Stimulated activated memory B cell treated with anti-CD40 and anti-IgM and Interleukin-4, amounts not matched to agents 10 μg/mL and 1 μg/mL and 100 μg/mL, for 72 hours (primary cell): ENCODE results near the gene FAM107A.

Experiments used
- ATAC-seq: fragments of 150-1000 bp; cut with Tn5 transposase; 2 replicates; pipeline ENCODE4 v1.10.0; 2021
- H3K27ac Mint-ChIP-seq: one replicate; pipeline ENCODE4 v1.8.0; 2022; ENCODE audit warnings: mild to moderate bottlenecking, mixed read lengths
- H3K27me3 Mint-ChIP-seq: one replicate; pipeline ENCODE4 v1.8.0; 2022; ENCODE audit warnings: mixed read lengths
- H3K36me3 Mint-ChIP-seq: one replicate; pipeline ENCODE4 v1.8.0; 2022; ENCODE audit warnings: mixed read lengths
- H3K4me1 Mint-ChIP-seq: one replicate; pipeline ENCODE4 v1.8.0; 2022; ENCODE audit warnings: mixed read lengths
- H3K4me3 Mint-ChIP-seq: one replicate; pipeline ENCODE4 v1.8.0; 2022; ENCODE audit warnings: mild to moderate bottlenecking, moderate library complexity, mixed read lengths
- H3K9me3 Mint-ChIP-seq: one replicate; pipeline ENCODE4 v1.8.0; 2022; ENCODE audit warnings: mixed read lengths

The FAM107A gene

GRCh38 chr3:58606693-58607092 lies 29.5 kb upstream of the FAM107A start:
- Mint-ChIP-seq H3K27me3 (peaks cover 68% of the 10 kb centered on the region), H3K27ac (no peak overlapping the region), H3K36me3 (no peaks in the 10 kb centered on the region), H3K9me3 (peaks cover 3% of the 10 kb centered on the region), H3K4me1 (no peaks in the 10 kb centered on the region), H3K4me3 (no peak overlapping the region)
- ATAC-seq: no peak

- Mint-ChIP-seq H3K27me3 (peaks cover 57% of the 10 kb centered on the region), H3K4me3 (no peak overlapping the region), H3K27ac (no peak overlapping the region), H3K9me3 (peaks cover 3% of the 10 kb centered on the region), H3K36me3 (no peaks in the 10 kb centered on the region), H3K4me1 (no peaks in the 10 kb centered on the region)
- ATAC-seq: no peak
Observed at GRCh38 chr3:58604031-58604430, 26.8 kb upstream of the FAM107A start.

- no peak for ATAC-seq
- Mint-ChIP-seq H3K36me3 (no peaks in the 10 kb centered on the region), H3K27ac (no peak overlapping the region), H3K4me1 (no peaks in the 10 kb centered on the region), H3K9me3 (peaks cover 3% of the 10 kb centered on the region), H3K4me3 (no peak overlapping the region), H3K27me3 (peaks cover 53% of the 10 kb centered on the region)
Observed at GRCh38 chr3:58603606-58604005, 26.4 kb upstream of the FAM107A start.

DNA sequence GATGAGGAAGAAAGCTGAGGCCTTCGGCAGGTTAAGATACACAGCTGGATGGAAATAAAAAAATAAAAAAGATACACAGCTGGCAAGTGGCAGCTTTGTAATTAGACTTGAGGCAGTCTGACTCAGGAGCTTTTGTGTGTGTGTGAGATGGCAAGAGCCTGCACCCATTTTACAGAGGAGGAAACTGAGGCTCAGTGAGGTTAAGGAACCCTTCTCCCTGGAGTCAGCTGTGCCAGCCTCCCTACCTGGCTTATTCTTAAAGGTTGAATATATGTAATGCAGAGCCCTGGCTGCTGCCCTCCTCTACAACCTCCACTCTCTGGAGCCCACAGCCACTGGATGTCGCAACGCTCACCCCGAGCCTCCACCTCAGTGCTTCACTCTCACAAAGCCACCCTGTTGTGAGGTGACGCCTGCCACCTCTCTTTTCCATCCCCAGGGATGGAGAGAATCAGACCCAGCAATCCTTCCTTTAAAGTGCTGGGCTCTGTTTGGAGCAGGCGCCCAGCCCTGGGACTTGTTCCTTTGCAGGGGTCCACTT lies 20.6 kb upstream of the FAM107A start:
- no peak overlapping the region for H3K4me3 Mint-ChIP-seq

GRCh38 chr3:58596834-58597518 lies 19.8 kb upstream of the FAM107A start:
- Mint-ChIP-seq H3K4me3 (no peak overlapping the region), H3K27me3 (peaks cover 8% of the 10 kb centered on the region), H3K27ac (no peak overlapping the region), H3K36me3 (no peaks in the 10 kb centered on the region), H3K4me1 (no peaks in the 10 kb centered on the region), H3K9me3 (no peaks in the 10 kb centered on the region)
- no peak for ATAC-seq

More for the DNA sequence above, 20.6 kb upstream of the FAM107A start:
- no peaks in the 10 kb centered on the region for H3K4me1 Mint-ChIP-seq
- no peaks in the 10 kb centered on the region for H3K9me3 Mint-ChIP-seq
- no peak for ATAC-seq
- H3K27ac Mint-ChIP-seq: no peak overlapping the region
- peaks cover 12% of the 10 kb centered on the region for H3K27me3 Mint-ChIP-seq
- no peaks in the 10 kb centered on the region for H3K36me3 Mint-ChIP-seq

DNA sequence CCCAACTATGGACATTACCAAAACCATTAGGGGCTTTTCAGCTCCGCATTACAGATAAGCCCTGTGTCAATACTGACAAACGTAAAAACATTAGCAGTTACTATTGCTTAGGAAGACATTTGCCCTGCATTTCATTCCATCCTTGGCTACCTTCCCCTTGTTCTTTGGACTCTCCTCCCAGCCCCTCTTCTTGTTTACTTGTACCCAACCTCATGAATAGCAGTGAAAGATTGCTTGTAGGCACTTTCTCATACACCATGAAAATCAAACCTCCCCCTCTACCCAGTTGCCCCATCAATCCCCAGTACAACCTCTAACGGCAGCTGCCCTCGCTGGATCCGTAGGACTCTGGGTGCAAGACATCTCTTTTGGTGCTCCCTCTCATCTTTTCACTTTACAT lies 16.9 kb upstream of the FAM107A start:
- no peak for ATAC-seq
- no peaks in the 10 kb centered on the region for H3K27me3 Mint-ChIP-seq
- H3K9me3 Mint-ChIP-seq: no peaks in the 10 kb centered on the region
- H3K27ac Mint-ChIP-seq: no peak overlapping the region
- H3K36me3 Mint-ChIP-seq: no peaks in the 10 kb centered on the region
- no peak overlapping the region for H3K4me3 Mint-ChIP-seq
- no peaks in the 10 kb centered on the region for H3K4me1 Mint-ChIP-seq

DNA sequence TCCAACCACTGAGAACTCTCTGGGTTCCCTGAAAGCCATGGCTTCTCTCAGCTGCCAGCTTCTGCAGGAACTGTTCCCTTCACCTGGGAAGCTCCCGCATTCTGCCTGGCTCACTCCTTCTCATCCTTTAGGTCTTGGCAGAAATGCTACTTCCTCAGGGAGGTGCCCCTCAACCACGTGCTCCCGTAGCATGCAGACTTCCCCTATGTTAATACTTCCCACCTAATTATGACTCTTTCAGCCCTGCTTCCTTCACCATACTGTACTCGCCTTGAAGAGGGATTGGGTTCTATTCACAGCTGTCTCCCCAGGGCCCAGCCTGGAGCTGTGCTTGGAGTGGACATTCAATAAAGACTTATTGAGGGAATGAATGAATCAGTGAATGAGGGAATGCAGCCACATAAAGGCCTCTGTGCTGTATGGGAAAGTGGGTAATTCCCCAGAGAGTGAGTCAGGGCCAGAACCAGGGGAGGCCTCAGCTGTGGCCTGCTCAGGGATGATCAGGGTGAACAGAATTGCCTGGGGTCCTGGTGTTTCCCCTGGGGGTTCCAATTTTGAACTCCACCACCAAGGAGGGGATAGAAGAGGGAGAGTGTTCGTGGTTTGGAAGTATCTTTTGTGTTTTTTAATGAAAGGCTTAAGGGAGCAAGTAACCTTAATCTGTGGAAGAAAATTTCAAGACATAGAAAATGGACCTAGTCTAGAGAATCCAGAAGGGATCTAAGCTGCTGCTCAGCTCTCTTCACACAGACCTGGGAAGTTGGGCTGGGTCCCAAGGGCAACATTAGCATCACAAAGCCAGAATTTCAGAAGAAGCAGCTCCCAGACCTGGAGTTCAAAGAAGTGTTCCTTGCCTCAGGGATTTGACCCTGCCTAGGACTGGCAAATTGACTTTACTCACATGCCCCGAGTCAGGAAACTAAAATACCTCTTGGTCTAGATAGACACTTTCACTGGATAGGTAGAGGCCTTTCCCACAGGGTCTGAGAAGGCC lies 14.6 kb upstream of the FAM107A start:
- Mint-ChIP-seq H3K4me3 (no peak overlapping the region), H3K9me3 (no peaks in the 10 kb centered on the region), H3K4me1 (no peaks in the 10 kb centered on the region), H3K36me3 (no peaks in the 10 kb centered on the region), H3K27ac (no peak overlapping the region), H3K27me3 (peaks cover 10% of the 10 kb centered on the region)
- ATAC-seq: no peak

GRCh38 chr3:58588030-58588614 lies 10.9 kb upstream of the FAM107A start:
- no peak for ATAC-seq
- H3K4me1 Mint-ChIP-seq: peaks cover 17% of the 10 kb centered on the region
- H3K27me3 Mint-ChIP-seq: peaks cover 41% of the 10 kb centered on the region
- H3K27ac Mint-ChIP-seq: no peak overlapping the region
- peaks cover 3% of the 10 kb centered on the region for H3K9me3 Mint-ChIP-seq
- no peaks in the 10 kb centered on the region for H3K36me3 Mint-ChIP-seq
- no peak overlapping the region for H3K4me3 Mint-ChIP-seq

GRCh38 chr3:58586776-58587192 lies 9.6 kb upstream of the FAM107A start:
- Mint-ChIP-seq H3K27ac (no peak overlapping the region), H3K9me3 (peaks cover 3% of the 10 kb centered on the region), H3K36me3 (no peaks in the 10 kb centered on the region), H3K4me1 (peaks cover 17% of the 10 kb centered on the region), H3K27me3 (peaks cover 41% of the 10 kb centered on the region), H3K4me3 (no peak overlapping the region)
- ATAC-seq: no peak

DNA sequence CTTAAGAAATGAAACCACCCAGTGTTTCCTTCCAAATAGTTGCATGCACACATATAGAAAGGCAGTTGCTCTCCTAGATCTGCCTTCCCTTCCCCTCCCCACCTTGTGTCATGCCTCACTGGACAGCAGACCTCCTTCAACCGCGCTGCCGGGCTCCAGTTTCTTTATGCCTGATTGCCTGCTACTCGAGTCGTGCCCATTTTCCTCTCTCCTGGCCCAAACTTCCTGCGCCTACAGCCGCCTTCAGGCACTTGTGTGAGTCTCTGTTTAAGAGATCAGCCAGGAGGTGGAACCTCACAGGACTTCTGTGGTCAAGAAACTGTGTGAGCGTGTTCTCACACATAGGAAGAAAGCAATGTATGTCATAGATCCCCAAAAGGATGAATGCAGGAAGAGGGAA lies 8.8 kb upstream of the FAM107A start:
- peaks cover 23% of the 10 kb centered on the region for H3K4me1 Mint-ChIP-seq
- peak overlapping the region; percentile 79 for H3K4me3 Mint-ChIP-seq
- H3K9me3 Mint-ChIP-seq: peaks cover 3% of the 10 kb centered on the region
- H3K27ac Mint-ChIP-seq: no peak overlapping the region
- H3K36me3 Mint-ChIP-seq: no peaks in the 10 kb centered on the region
- peaks cover 41% of the 10 kb centered on the region for H3K27me3 Mint-ChIP-seq
- no peak for ATAC-seq

GRCh38 chr3:58585005-58585786 lies 8.0 kb upstream of the FAM107A start:
- Mint-ChIP-seq H3K27ac (no peak overlapping the region), H3K27me3 (peaks cover 41% of the 10 kb centered on the region)

GRCh38 chr3:58584690-58585004 lies 7.5 kb upstream of the FAM107A start:
- Mint-ChIP-seq H3K4me3 (peak overlapping the region; percentile 79), H3K36me3 (no peaks in the 10 kb centered on the region), H3K9me3 (peaks cover 3% of the 10 kb centered on the region), H3K27ac (no peak overlapping the region), H3K4me1 (peaks cover 23% of the 10 kb centered on the region), H3K27me3 (peaks cover 41% of the 10 kb centered on the region)
- ATAC-seq: no peak

More at GRCh38 chr3:58585005-58585786, 8.0 kb upstream of the FAM107A start:
- H3K9me3 Mint-ChIP-seq: peaks cover 3% of the 10 kb centered on the region
- H3K36me3 Mint-ChIP-seq: no peaks in the 10 kb centered on the region
- peaks cover 23% of the 10 kb centered on the region for H3K4me1 Mint-ChIP-seq
- H3K4me3 Mint-ChIP-seq: peak overlapping the region; percentile 79
- peak; percentile 81 for ATAC-seq

DNA sequence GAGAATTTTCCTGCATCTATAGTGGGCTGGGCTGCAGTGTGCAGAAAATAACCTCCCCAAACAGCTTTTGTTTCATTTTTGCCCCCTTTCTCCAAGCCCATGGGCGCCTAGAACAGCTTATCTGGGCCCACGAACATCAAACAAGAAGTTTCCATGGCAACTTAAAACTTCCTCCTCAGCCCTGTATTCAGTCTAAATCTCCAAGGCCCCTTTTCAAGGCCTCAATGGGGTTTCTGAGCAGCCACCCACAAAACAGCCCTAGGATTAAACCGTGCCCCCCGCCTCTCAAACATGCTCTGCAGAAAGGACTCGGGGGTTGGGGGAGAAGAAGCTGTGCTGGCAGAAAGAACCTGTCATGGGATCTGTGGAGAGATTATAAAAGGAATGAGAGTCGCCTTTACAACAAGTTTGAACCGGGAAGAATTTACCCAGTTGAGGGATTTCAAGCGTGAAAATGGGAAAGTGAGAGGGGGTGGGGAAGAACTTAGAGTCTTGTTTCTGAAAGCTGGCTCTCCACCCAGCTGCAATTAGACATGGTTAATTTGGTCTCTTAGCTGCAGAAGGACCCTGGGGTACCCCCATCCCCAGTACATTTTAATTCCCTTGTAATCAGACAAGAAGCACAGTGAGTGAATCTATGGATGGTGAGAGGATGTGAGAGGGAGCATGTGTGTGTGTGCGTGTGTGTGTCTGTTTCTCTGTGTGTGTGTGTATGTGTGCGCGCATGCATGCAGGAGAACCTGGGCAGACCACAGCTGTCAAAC lies 4.3 kb upstream of the FAM107A start:
- peaks cover 3% of the 10 kb centered on the region for H3K9me3 Mint-ChIP-seq
- peaks cover 38% of the 10 kb centered on the region for H3K27me3 Mint-ChIP-seq
- no peaks in the 10 kb centered on the region for H3K36me3 Mint-ChIP-seq
- H3K4me3 Mint-ChIP-seq: no peak overlapping the region
- no peak overlapping the region for H3K27ac Mint-ChIP-seq
- H3K4me1 Mint-ChIP-seq: peaks cover 23% of the 10 kb centered on the region
- no peak for ATAC-seq

DNA sequence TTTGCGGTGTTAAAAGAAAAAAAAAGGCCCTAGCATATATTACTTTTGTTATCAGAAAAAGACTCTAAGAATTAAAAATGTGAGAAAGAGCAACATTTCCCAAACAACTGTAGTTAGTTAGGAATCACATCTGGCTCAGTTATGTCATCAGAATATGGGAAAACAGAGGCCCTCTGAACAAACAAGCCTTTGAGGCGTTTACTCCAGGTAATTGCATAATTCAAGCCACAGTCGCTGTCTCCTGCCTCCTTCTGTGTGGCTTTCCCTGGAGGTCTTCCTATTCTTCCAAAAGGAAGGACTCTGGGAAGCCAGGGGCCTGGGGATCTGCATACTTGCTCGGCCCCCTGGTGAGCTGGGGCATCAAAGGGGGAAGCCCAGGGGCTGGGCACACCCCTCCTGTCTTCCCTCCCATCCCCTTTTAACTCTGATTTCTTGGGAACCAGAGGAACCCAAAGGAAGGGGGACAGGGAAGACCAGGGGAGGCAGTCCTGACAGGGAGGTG lies 3.7 kb upstream of the FAM107A start:
- peaks cover 17% of the 10 kb centered on the region for H3K4me1 Mint-ChIP-seq
- H3K4me3 Mint-ChIP-seq: no peak overlapping the region
- H3K27me3 Mint-ChIP-seq: peaks cover 32% of the 10 kb centered on the region
- H3K27ac Mint-ChIP-seq: no peak overlapping the region
- ATAC-seq: no peak
- no peaks in the 10 kb centered on the region for H3K9me3 Mint-ChIP-seq
- no peaks in the 10 kb centered on the region for H3K36me3 Mint-ChIP-seq
